ENCODE measurements around the gene VAT1L. TPM values are rescaled to one million over a fixed set of nuclear protein-coding genes. Genes with fewer than 3 reads are reported as not detected.

Gene VAT1L
- total and polyA plus RNA-seq, 10 of the 15 experiments (the other 5 are each of a cell fraction or from before 2014, with no cell fraction given), result 0.06 to 0.18 (median 0.10) TPM; not detected in 5

- no peak overlapping the region for H3K27ac ChIP-seq (ENCODE audit: control insufficient read depth, insufficient read depth)
- no peaks in the 10 kb centered on the region for H4K20me1 ChIP-seq (ENCODE audit: control insufficient read depth, insufficient read depth)
- ChIA-PET RAD21 (ENCODE audit: unreplicated experiment) (no interaction called here), SMC1A (ENCODE audit: uncharacterized antibody, unreplicated experiment) (interaction anchor here (1.3 kb wide), 1 partner anchor 10 kb away, joined by 4 read pairs; no protein-coding TSS in a partner anchor), POLR2A (no interaction called here), CTCF (interaction anchor here (0.7 to 4.5 kb wide), 10 partner anchors 10 to 420 kb away, joined by 3 to 41 read pairs (median 4); partner anchors contain the start of gene WWOX)
- H2AFZ ChIP-seq (ENCODE audit: control insufficient read depth, low read depth, low read length), result no peak overlapping the region
- TF ChIP-seq ZBTB11 (CRISPR knock-in tag; IDR thresholded peaks at IDR 0.05) (no peak), JUND (IDR thresholded peaks at IDR 0.05; ENCODE audit: low read depth, low read length) (no peak)
- H3K79me2 ChIP-seq (ENCODE audit: control insufficient read depth, insufficient read depth, low read length), result no peaks in the 10 kb centered on the region
- H3K4me3 ChIP-seq, result no peak overlapping the region
- no peaks in the 10 kb centered on the region for H3K27me3 ChIP-seq (replicated peaks in 1 of 2; ENCODE audit: control insufficient read depth in 2 of 2, insufficient read depth in 2 of 2, low read length in 1 of 2)
- no peak overlapping the region for H3K4me2 ChIP-seq (ENCODE audit: control insufficient read depth, insufficient read depth)
- FAIRE-seq (no peak), ATAC-seq (no peak), DNase-seq (ENCODE audit: low read depth, low spot score) (no peak)
- 21% methylated on average over 4 of the region's 4 CpGs for WGBS (ENCODE audit: insufficient coverage, insufficient replicate concordance, low lambda C conversion rate, missing lambda C conversion rate)
- H3K36me3 ChIP-seq (ENCODE audit: control insufficient read depth in 2 of 2, insufficient read depth in 2 of 2, low read length in 1 of 2), result no peaks in the 10 kb centered on the region
- intact Hi-C loops (cut with micrococcal nuclease; ENCODE audit: unreplicated experiment), result no loop called here
- no peak overlapping the region for H3K9ac ChIP-seq (ENCODE audit: control insufficient read depth, insufficient read depth, low read length)
- no TSS peak for BruUV-seq (replicated peaks)
- no peaks in the 10 kb centered on the region for H3K4me1 ChIP-seq (ENCODE audit: control insufficient read depth, insufficient read depth, low read length)
- no peaks in the 10 kb centered on the region for H3K9me3 ChIP-seq (replicated peaks; ENCODE audit: control insufficient read depth, insufficient read depth, low read length)
- in situ Hi-C loops (cut with MboI), result loop anchor here (5.0 kb wide), 1 partner anchor 327 kb away; no protein-coding TSS in a partner anchor
These were observed 216.2 kb downstream of the VAT1L start for GRCh38 chr16:78004517-78004916.

- in situ Hi-C loops (cut with MboI), result no loop called here
- intact Hi-C loops (cut with micrococcal nuclease; ENCODE audit: unreplicated experiment), result loop anchor here (2.0 kb wide), 1 partner anchor 89 kb away; no protein-coding TSS in a partner anchor
- CTCF ChIA-PET, result no interaction called here
- no peak overlapping the region for H3K9ac ChIP-seq (ENCODE audit: control insufficient read depth, insufficient read depth, low read length)
- no peak overlapping the region for H3K4me2 ChIP-seq (ENCODE audit: control insufficient read depth, insufficient read depth)
- no peak overlapping the region for H2AFZ ChIP-seq (ENCODE audit: control insufficient read depth, low read depth, low read length)
- no TSS peak for BruUV-seq (replicated peaks)
- no peaks in the 10 kb centered on the region for H3K27me3 ChIP-seq (replicated peaks in 1 of 2; ENCODE audit: control insufficient read depth in 2 of 2, insufficient read depth in 2 of 2, low read length in 1 of 2)
- POLR2A ChIA-PET, result no interaction called here
- no peak for DNase-seq (ENCODE audit: low read depth, low spot score)
- ATAC-seq, result peak; percentile 63
- H3K9me3 ChIP-seq (replicated peaks; ENCODE audit: control insufficient read depth, insufficient read depth, low read length), result no peaks in the 10 kb centered on the region
- FAIRE-seq, result no peak
- no peaks in the 10 kb centered on the region for H3K36me3 ChIP-seq (ENCODE audit: control insufficient read depth in 2 of 2, insufficient read depth in 2 of 2, low read length in 1 of 2)
- H3K4me1 ChIP-seq (ENCODE audit: control insufficient read depth, insufficient read depth, low read length), result no peaks in the 10 kb centered on the region
- RAD21 ChIA-PET (ENCODE audit: unreplicated experiment), result no interaction called here
- H3K4me3 ChIP-seq, result no peak overlapping the region
- no peaks in the 10 kb centered on the region for H3K79me2 ChIP-seq (ENCODE audit: control insufficient read depth, insufficient read depth, low read length)
- 30% methylated on average over 5 of the region's 5 CpGs for WGBS (ENCODE audit: insufficient coverage, insufficient replicate concordance, low lambda C conversion rate, missing lambda C conversion rate)
- no peak overlapping the region for H3K27ac ChIP-seq (ENCODE audit: control insufficient read depth, insufficient read depth)
- no peaks in the 10 kb centered on the region for H4K20me1 ChIP-seq (ENCODE audit: control insufficient read depth, insufficient read depth)
- SMC1A ChIA-PET (ENCODE audit: uncharacterized antibody, unreplicated experiment), result no interaction called here
- TF ChIP-seq, protein P1, sequence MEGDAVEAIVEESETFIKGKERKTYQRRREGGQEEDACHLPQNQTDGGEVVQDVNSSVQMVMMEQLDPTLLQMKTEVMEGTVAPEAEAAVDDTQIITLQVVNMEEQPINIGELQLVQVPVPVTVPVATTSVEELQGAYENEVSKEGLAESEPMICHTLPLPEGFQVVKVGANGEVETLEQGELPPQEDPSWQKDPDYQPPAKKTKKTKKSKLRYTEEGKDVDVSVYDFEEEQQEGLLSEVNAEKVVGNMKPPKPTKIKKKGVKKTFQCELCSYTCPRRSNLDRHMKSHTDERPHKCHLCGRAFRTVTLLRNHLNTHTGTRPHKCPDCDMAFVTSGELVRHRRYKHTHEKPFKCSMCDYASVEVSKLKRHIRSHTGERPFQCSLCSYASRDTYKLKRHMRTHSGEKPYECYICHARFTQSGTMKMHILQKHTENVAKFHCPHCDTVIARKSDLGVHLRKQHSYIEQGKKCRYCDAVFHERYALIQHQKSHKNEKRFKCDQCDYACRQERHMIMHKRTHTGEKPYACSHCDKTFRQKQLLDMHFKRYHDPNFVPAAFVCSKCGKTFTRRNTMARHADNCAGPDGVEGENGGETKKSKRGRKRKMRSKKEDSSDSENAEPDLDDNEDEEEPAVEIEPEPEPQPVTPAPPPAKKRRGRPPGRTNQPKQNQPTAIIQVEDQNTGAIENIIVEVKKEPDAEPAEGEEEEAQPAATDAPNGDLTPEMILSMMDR (IDR thresholded peaks at IDR 0.05 in 2 of 3, conservative IDR thresholded peaks at IDR 0.05 in 1 of 3; ENCODE audit: control insufficient read depth in 2 of 3, extremely low read depth in 1 of 3, insufficient read depth in 1 of 3, low read depth in 3 of 3, low read length in 3 of 3), result peak; percentile 20 to 54 (median 42); a peak in 5 of 6 replicates
- no peak for TF ChIP-seq SP1 (IDR thresholded peaks at IDR 0.05; ENCODE audit: low read depth, low read length)
- no peak for TF ChIP-seq PBX3 (IDR thresholded peaks at IDR 0.05; ENCODE audit: insufficient replicate concordance, low read depth, low read length)
- TF ChIP-seq RAD21 (IDR thresholded peaks at IDR 0.05; ENCODE audit: insufficient read depth, low read depth, low read length), result peak; percentile 20; the same call in 1 of the 2 replicates
These were observed 217.5 kb downstream of the VAT1L start for GRCh38 chr16:78005881-78006280.
